OCI-M1 (cell line): ENCODE data around the gene SLC3A2.
A peak's percentile ranks its signal among the peaks of the same experiment; 100 is the strongest.
"Not testable (repeated sequence)": the region's sequence is repeated elsewhere in the genome, so short reads cannot be mapped to it uniquely, and the experiment has no call there.

Source experiments
- DNase-seq: peaks from one replicate; lab custom pipeline; 2025; lab: John Stamatoyannopoulos, UW

Gene SLC3A2

GRCh38 chr11:62880803-62881578 lies at the start of gene SLC3A2:
SLC3A2 (plus strand) TSS chr11:62880896; CDS start chr11:62881024, 128 bp downstream.
- DNase-seq: peak; percentile 94

- peak; percentile 87 for DNase-seq
Measured at GRCh38 chr11:62830904-62831519, 49.7 kb upstream of the SLC3A2 start.

- peak; percentile 99 for DNase-seq
Measured at GRCh38 chr11:62831520-62832335, 49.0 kb upstream of the SLC3A2 start, which contains the start of gene STX5. STX5 (minus strand) TSS chr11:62832051; CDS start chr11:62831243, 808 bp downstream.

- no peak for DNase-seq
Measured at GRCh38 chr11:62832336-62833234, 48.1 kb upstream of the SLC3A2 start, which contains the start of gene TEX54. TEX54 (minus strand) TSS chr11:62832841.

GRCh38 chr11:62835336-62835735 lies 45.4 kb upstream of the SLC3A2 start:
- no peak for DNase-seq

GRCh38 chr11:62839050-62839945 lies 41.4 kb upstream of the SLC3A2 start, which contains the start of gene WDR74:
WDR74 (minus strand) TSS chr11:62839590; CDS start chr11:62839570, 20 bp downstream.
- peak; percentile 96 for DNase-seq

- peak; percentile 90 for DNase-seq
Measured at GRCh38 chr11:62840721-62841360, 39.9 kb upstream of the SLC3A2 start.

GRCh38 chr11:62841361-62842170 lies 39.1 kb upstream of the SLC3A2 start:
- DNase-seq: peak; percentile 99

- DNase-seq: no peak
Measured at GRCh38 chr11:62842171-62842741, 38.4 kb upstream of the SLC3A2 start.

GRCh38 chr11:62842891-62843290 lies 37.8 kb upstream of the SLC3A2 start:
- not testable (repeated sequence) for DNase-seq

GRCh38 chr11:62843466-62843865 lies 37.2 kb upstream of the SLC3A2 start:
- DNase-seq: peak; percentile 19

- DNase-seq: no peak
Measured at GRCh38 chr11:62844154-62844553, 36.5 kb upstream of the SLC3A2 start.

- no peak for DNase-seq
Measured at GRCh38 chr11:62846177-62846576, 34.5 kb upstream of the SLC3A2 start.

- DNase-seq: no peak
Measured at GRCh38 chr11:62847767-62848314, 32.9 kb upstream of the SLC3A2 start.

- peak; percentile 71 for DNase-seq
Measured at GRCh38 chr11:62850911-62851806, 29.5 kb upstream of the SLC3A2 start.

- peak; percentile 34 for DNase-seq
Measured at GRCh38 chr11:62851807-62852522, 28.7 kb upstream of the SLC3A2 start.
